ENCODE results near the gene AMH.
"Not testable (repeated sequence)": the region's sequence is repeated elsewhere in the genome, so short reads cannot be mapped to it uniquely, and the experiment has no call there.

The AMH gene

DNA sequence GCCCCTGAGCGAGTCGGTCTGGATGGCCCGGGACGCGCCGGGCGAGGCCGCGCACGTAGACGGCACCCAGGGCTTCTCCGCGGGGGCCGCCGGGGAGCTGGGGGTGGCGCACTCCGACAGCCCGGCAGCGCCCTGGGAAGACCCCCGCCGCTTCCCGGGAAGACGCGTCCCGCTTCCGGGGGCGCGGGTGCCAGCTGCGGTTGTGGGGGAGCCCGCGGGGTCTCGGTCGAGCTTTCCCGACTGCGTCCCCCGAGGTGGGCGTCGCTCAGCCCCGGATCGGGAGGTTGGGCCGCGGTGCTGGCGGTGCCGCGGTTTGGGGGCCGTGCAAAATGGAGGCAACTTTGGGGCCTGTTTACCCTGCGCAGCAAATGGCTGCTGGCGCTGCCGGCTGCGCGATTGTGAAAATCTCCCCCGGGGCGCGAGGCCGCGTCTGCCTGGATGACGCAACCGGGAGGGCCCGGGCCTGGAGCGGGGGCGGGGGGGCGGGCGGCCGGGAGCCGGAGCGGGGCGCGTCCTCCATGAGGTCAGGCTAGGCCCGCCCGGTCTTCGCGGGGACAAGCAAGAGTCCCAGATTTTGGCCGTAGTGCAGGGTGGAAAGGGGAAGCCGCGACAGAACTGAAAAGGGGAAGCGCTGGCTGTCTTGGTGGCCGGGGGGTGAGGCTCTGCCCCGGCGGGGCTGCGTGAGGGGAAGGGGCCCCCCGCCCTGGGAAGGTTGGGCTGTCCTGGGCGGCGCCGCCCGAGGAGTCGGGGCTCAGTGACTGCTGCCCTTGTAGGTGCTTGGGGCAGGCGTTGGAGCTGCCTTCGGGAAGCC, 21.5 kb downstream of the AMH start:
- DNase-seq, result peak; percentile 42 to 82 (median 65)

- peak in 1 of 5 experiments; percentile 29 for DNase-seq
These were observed 22.3 kb downstream of the AMH start for GRCh38 chr19:2271234-2272103.

DNA sequence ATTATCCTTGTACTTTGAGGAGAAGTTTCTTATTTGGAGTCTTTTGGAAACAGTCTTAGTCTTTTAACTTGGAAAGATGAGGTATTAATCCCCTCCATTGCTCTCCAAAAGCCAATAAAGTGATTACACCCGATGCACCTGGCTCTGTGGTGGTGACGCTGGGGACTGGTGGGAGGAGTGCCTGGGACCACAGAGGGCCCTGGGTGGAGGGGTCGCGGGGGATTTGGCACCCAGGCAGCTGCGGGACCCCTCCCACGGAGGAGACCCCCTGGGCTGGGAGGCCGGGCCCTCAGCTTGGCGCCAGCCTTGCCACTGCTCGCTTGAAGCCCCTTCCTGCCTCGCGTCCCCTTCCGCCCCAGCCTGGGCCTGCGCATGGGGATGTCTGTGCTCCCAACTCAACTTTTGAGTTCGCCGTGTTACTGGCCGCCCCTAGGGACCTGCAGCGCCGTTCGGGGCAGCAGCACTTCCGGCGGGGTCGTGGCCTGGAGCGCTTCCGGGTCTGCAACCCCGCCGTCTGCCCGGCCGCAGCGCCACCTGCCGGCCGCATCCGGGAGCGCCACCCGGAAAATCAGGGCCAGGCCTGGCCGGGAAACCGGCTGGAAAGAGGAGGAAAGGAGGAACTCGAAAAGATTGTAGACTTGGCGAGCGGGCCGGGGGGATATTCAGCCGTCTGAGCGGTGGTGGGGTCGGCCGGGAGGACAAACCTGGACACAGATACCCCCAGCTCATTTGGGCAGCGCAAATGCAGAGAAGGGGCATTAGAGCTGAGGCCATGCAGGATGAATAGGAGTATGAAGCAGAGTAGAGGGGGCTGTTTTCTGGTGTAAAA, 24.4 kb downstream of the AMH start:
- DNase-seq, result peak; percentile 59 to 94 (median 65)

- DNase-seq, result no peak
These were observed 25.1 kb downstream of the AMH start for GRCh38 chr19:2274185-2274711.

- DNase-seq, result peak in 2 of 5 experiments; percentile 32 to 56
These were observed 25.9 kb downstream of the AMH start for GRCh38 chr19:2274931-2275535.

DNA sequence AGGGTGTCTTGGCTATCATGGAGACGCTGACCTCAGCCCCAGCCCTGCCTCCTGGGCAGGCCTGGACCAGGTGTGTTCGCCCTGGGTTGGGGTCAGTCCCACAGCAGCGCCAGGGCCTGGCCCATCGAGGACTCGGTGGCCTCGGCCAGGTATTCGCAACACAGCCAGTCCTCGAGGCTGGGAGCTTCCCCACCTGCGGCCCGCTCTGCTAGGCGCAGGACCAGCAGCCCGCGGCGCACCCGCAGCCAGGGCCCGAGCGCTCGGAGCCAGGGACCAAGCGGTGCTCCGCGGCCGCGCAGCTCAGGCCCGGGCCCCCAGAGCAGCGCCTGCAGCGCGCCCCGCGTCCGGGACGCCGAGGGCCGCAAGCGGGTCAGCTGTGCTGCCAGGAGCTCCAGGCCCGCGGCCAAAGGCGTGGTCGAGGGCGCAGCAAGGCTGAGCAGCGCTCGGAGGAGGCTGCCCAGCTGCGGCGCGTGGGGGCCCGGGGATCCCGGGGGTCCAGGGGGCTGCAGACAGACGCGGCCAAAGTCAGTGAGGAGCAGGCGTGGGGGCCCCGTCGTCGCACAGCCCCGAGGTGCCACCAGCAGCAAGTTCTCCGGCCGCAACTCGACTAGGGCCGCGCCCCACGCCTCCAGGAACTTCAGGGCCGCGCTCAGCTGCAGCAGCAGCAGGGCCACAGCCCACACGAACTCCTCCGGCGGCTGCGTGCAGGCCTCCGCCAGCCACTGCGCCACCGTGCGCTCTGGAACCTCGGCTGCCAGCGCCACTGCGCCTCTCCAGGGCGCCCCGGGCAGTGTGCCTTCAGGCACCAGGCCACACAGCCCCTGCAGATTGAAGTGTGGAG, 26.7 kb downstream of the AMH start:
- DNase-seq, result no peak

DNA sequence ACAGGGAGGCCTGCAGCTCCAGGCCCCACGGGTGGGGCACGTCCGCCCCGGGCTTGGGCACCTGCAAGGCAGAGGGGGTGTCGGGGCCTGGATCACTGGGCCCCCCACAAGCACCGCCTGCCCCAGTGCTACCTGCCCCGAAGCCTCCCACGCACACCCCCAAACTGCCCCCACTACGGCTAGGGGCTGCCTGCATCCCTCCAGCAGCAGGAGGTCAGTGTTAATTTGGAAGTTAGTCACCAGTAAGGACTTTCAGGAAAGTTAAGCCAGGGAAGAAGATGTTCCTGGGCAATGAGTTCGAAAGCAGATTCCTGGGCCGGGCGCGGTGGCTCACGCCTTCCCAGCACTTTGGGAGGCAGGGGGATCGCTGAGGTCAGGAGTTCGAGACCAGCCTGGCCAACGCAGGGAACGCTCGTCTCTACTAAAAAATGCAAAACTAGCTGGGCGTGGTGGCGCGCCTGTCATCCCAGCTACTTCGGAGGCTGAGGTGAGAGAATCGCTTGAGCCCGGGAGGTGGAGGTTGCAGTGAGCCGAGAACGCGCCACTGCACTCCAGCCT, 27.4 kb downstream of the AMH start:
- no peak for DNase-seq

DNA sequence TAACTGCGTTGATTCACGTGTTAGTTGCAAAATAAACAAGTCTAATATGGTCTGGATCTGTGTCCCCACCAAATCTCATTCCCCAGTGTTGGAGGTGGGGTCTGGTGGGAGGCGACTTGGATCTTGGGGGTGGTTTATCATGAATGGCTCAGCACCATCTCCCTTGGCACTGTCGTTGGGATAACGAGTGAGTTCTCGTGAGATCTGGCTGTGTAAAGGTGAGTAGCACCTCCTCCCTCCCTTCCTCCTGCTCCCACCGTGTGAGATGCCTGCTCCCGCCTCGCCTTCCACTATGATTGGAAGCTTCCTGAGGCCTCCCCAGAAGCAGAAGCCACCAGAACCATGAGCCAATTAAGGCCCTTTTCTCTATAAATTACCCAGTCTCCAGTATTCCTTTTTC, 28.0 kb downstream of the AMH start:
- DNase-seq, result no peak

- no peak for DNase-seq
These were observed 29.5 kb downstream of the AMH start for GRCh38 chr19:2278459-2279158.

DNA sequence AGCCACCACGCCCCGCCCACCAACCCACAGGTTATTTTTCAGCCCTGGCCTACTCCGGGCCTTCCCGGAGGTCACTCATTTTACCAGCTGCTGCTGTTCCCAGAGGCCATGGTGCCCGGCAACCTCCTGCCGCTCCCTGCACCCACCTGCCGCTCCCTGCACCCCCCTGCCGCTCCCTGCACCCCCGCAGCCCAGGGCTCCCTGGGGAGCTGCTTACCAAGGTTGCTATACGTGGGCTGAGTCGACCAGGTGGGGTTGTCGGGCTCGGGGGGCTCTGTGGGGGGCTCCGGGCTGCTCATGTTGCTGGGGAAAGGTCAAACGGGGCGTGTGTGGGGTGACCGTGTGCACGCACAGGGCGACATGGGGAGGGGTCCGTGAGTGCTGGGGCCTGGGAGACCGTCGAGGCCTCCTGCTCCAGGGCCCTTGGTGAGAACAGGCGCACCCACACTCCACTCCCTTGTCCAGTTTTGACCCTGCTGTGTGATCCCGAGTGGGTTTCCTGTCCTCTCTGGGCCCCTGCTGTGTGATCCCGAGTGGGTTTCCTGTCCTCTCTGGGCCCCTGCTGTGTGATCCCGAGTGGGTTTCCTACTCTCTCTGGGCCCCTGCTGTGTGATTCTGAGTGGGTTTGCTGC, 31.6 kb downstream of the AMH start:
- DNase-seq, result no peak

GRCh38 chr19:2281265-2282061, 32.3 kb downstream of the AMH start:
- DNase-seq, result not testable (repeated sequence)

- peak in 2 of 5 experiments; percentile 45 to 46 for DNase-seq
These were observed 33.1 kb downstream of the AMH start, which contains the start of gene PEAK3 for GRCh38 chr19:2282062-2282861. Gene PEAK3 (minus strand): TSS chr19:2282175. CDS start chr19:2280931, 1,244 bp downstream.

DNA sequence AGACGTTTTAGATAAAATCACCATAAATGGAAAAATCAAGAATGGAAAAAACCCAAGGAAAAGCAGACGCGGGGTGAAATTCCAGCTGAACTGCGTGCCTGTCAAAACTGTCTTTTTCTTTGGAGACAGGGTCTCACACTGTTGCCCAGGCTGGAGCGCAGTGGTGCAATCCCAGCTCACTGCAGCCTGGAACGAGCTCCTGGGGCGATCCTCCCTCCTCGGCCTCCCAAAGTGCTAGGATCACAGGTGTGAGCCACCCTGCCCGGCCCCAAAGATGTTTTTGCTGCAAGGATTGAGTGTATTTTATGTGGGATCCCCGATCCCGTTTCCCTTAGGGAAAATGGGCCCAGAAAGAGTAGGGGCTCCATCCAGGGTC, 33.7 kb downstream of the AMH start:
- DNase-seq, result no peak

DNA sequence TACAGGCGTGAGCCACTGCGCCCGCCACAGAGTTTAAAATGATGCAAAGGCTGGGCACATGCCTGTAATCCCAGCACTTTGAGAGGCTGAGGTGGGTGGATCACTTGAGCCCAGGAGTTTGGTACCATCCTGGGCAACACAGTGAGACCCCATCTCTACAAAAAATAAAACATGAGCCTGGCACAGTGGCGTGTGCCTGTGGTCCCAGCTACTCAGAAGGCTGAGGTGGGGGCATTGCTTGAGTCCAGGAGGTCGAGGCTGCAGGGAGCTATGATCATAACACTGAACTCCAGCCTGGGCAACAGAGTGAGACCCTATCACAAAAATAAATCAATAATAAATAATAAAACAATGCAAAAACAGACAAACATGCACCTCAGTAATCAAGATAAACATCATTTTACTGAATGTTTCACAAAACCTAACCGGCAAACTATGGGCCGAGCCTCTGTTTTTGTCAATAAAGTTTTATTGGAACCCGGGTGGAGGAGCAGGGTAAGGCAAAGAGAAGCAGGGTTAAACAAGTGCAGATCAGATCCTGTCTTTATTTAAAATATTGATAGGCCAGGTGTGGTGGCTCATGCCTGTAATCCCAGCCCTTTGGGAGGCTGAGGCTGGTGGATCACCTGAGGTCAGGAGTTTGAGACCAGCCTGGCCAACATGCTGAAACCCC, 34.8 kb downstream of the AMH start:
- DNase-seq, result no peak

DNA sequence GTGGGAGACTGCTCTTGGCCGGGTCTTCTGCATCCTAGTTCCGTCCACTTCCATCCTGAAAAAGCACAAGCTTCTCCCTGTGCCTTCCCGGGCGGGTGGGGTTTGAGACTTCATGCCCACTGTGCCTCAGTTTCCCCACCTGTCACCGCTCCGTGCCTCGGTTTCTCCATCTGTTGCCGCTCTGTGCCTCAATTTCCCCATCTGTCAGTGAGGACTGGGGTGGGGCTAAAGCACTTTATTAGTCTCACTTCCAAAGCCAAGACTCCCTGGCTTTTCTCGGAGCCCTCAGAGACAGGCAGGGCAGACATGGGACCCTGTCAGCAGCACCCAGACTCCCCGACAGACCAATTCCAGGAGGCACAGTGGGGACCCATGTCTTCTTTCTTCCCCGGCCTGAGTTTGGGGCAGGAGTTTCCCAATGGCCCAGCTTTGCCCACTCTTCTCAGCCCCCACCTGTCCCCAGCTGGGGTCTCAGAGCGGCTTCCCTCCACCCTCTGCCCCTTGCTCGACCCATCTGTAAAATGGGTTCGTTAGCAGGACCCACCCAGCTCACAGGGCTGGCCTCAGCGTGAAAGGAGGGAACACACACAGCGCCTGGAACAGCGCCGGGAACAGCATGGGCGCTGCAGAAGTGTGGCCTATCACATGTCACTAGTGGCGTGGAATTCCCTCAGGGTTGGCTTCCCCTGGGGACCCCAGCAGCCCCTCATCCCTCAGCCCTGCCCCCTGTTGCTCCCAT, 37.4 kb downstream of the AMH start:
- DNase-seq, result no peak

GRCh38 chr19:2287585-2288337, 38.6 kb downstream of the AMH start:
- no peak for DNase-seq

Measured in T-helper 2 cell (primary cell).